BLaER1 (cell line): ENCODE results near the gene BEST3.

Source experiments
- H3K27ac ChIP-seq: shearing (Covaris generic); formaldehyde crosslinking; 2 replicates; pipeline ENCODE4 v1.8.1; 2022
- H3K27me3 ChIP-seq: shearing (Covaris generic); formaldehyde crosslinking; 2 replicates; pipeline ENCODE4 v1.8.1; 2022
- H3K36me3 ChIP-seq: shearing (Covaris generic); formaldehyde crosslinking; 2 replicates; pipeline ENCODE4 v1.8.1; 2022
- H3K4me1 ChIP-seq: shearing (Covaris generic); formaldehyde crosslinking; 2 replicates; pipeline ENCODE4 v1.8.1; 2022
- H3K4me2 ChIP-seq: shearing (Covaris generic); formaldehyde crosslinking; 2 replicates; pipeline ENCODE4 v1.8.1; 2022
- H3K4me3 ChIP-seq: shearing (Covaris generic); formaldehyde crosslinking; 2 replicates; pipeline ENCODE4 v1.8.1; 2022
- H3K9ac ChIP-seq: shearing (Covaris generic); formaldehyde crosslinking; 2 replicates; pipeline ENCODE4 v1.8.1; 2022
- H3K9me3 ChIP-seq: shearing (Covaris generic); formaldehyde crosslinking; 2 replicates; pipeline ENCODE4 v1.8.1; 2022
- H4K20me1 ChIP-seq: shearing (Covaris generic); formaldehyde crosslinking; 2 replicates; pipeline ENCODE4 v1.8.1; 2022
- Cebpa-rat ChIP-seq: shearing (Covaris generic); IDR thresholded peaks from 2 replicates; pipeline ENCODE4 v1.8.1; 2022

Gene BEST3

DNA sequence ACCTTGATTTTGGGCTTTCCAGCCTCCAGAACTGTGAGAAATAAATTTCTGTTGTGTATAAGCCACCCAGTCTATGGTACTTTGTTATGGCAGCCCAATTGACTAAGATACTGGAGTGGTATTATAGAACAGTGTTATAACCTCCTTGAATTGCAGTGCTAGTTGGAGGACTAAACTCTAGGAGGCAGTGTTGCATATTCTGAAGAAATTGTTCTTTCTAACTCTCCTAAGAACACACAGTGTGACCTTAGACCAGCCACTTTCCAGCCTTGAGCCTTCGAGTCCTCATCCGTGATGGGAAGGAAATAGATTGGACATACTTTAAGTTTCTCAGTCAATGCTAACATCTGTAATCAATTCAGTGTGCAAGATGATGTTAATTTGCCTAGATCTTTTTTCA, 66.0 kb downstream of the BEST3 start:
- TF ChIP-seq Cebpa-rat, result no peak
- Histone ChIP-seq H4K20me1 (no peaks in the 10 kb centered on the region), H3K4me3 (no peak overlapping the region)

DNA sequence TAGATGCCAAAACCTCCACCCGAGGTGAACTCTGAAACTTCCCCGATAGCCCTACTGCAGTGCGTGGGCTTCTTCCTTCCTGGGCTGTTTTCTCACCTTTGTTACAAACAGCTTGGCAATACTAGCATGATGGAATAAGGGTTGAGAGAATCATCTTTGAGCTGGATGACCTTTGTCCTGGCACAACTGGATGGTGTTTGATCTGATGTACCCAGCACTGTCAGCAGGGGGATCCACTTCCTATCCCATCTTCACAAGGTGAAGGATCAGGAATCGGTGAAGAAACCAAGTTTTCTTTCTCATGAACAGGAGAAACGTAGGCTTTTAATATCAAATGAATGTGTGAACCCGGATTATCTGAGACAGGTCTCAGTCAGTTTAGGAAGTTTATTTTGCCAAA, 68.9 kb downstream of the BEST3 start:
- Histone ChIP-seq H3K4me1 (no peaks in the 10 kb centered on the region), H3K36me3 (no peaks in the 10 kb centered on the region), H3K4me3 (no peak overlapping the region), H3K9ac (no peak overlapping the region), H3K27me3 (no peaks in the 10 kb centered on the region), H3K27ac (no peak overlapping the region), H4K20me1 (no peaks in the 10 kb centered on the region), H3K4me2 (no peak overlapping the region), H3K9me3 (peaks cover 4% of the 10 kb centered on the region; the same call in 1 of the 2 replicates)
- TF ChIP-seq Cebpa-rat, result no peak

More for the DNA sequence above, 66.0 kb downstream of the BEST3 start:
- Histone ChIP-seq H3K9me3 (peaks cover 4% of the 10 kb centered on the region; the same call in 1 of the 2 replicates), H3K36me3 (no peaks in the 10 kb centered on the region), H3K9ac (no peak overlapping the region), H3K27me3 (no peaks in the 10 kb centered on the region), H3K4me1 (no peaks in the 10 kb centered on the region), H3K27ac (no peak overlapping the region), H3K4me2 (no peak overlapping the region)

DNA sequence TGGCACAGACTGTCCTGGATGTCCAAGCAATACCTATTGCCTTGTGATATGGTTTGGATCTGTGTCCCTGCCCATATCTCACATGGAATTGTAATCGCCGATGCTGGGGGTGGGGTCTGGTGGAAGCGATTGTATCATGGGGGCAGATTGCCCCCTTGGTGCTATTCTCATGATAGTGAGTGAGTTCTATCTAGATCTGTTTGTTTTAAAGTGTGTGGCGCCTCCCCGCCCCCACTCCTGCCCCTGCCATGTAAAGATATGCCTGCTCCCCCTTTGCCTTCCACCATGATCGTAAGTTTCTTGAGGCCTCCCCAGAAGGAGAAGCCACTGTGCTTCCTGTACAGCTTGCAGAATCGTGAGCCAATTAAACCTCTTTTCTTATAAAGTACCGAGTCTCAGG, 71.6 kb downstream of the BEST3 start:
- no peaks in the 10 kb centered on the region for H3K4me1 ChIP-seq
- no peak overlapping the region for H3K4me3 ChIP-seq
- H3K27me3 ChIP-seq, result no peaks in the 10 kb centered on the region
- no peak overlapping the region for H3K4me2 ChIP-seq
- peaks cover under 1% of the 10 kb centered on the region; the same call in 1 of the 2 replicates for H3K9me3 ChIP-seq
- no peak overlapping the region for H3K27ac ChIP-seq
- no peak overlapping the region for H3K9ac ChIP-seq
- TF ChIP-seq Cebpa-rat, result no peak
- no peaks in the 10 kb centered on the region for H4K20me1 ChIP-seq
- no peaks in the 10 kb centered on the region for H3K36me3 ChIP-seq

DNA sequence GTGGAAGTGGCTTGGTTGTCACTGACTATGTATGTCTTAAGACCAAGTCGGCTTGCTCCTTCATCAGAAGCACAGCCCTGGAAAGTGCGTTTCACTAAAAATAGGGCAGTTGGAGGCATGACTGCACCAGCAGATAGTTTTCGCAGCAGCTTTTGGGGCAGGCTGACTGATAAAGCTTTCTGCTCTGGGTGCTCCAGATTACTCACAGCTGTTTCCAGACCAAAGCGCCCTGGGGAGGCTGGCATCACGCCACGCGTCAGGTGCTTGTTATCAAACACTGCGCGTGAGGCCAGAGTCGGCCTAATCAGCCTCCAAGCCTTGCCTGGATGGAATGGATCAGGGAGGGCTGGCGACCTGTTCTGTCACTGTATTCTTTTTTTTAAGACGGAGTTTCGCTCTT, 75.1 kb downstream of the BEST3 start:
- H3K27me3 ChIP-seq, result no peaks in the 10 kb centered on the region
- H3K9ac ChIP-seq, result no peak overlapping the region
- no peak overlapping the region for H3K27ac ChIP-seq
- no peaks in the 10 kb centered on the region for H3K9me3 ChIP-seq
- H3K4me3 ChIP-seq, result no peak overlapping the region
- H3K4me1 ChIP-seq, result no peaks in the 10 kb centered on the region
- no peak overlapping the region for H3K4me2 ChIP-seq
- no peaks in the 10 kb centered on the region for H3K36me3 ChIP-seq
- no peak for TF ChIP-seq Cebpa-rat
- no peaks in the 10 kb centered on the region for H4K20me1 ChIP-seq

DNA sequence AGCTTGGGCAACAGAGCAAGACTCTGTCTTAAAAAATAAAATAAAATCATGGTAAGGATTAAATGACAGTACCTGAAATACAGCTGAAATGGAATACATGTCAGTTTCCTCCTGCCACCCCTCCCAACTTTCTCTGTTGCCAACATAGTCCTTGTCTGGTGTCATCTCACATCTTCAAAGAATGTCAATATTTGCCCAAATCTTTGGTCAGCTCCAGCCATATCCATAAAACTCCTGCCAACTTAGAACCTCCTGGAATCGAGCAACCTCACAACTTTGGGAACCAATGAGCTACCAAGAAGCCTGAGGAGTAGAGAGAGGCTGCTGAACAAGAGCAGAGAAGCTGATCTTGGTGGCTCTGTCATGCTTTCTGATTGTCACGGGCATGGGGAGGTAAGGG, 77.6 kb downstream of the BEST3 start:
- no peaks in the 10 kb centered on the region for H4K20me1 ChIP-seq
- H3K4me3 ChIP-seq, result no peak overlapping the region
- no peaks in the 10 kb centered on the region for H3K36me3 ChIP-seq
- no peaks in the 10 kb centered on the region for H3K27me3 ChIP-seq
- no peaks in the 10 kb centered on the region for H3K9me3 ChIP-seq
- no peaks in the 10 kb centered on the region for H3K4me1 ChIP-seq
- H3K9ac ChIP-seq, result no peak overlapping the region
- no peak overlapping the region for H3K4me2 ChIP-seq
- no peak for TF ChIP-seq Cebpa-rat
- H3K27ac ChIP-seq, result no peak overlapping the region

DNA sequence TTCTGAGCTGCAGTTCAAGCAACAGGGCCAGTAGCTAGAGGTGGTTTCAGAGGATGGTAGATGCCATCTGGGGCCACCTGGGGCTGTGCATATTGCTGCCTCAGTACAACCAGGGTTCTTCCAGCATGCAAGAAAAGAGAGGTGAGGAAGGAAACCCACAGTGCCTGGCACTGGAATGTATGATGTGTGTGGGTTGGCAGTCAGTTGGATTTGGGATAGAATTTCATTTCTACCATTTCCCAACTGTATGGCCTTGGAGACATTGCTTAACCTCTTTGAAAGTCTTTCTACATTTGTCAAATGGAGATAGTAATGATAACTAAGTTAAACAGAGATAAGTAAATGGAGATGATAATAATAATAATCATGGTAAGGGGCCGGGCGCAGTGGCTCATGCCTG, 78.2 kb downstream of the BEST3 start:
- H3K9me3 ChIP-seq, result no peaks in the 10 kb centered on the region
- H3K4me2 ChIP-seq, result no peak overlapping the region
- H3K36me3 ChIP-seq, result no peaks in the 10 kb centered on the region
- no peak for TF ChIP-seq Cebpa-rat
- H3K27ac ChIP-seq, result no peak overlapping the region
- H4K20me1 ChIP-seq, result no peaks in the 10 kb centered on the region
- H3K4me3 ChIP-seq, result no peak overlapping the region
- 0 out of 2 replicates have a peak, but pooled peaks cover 3% of the 10 kb centered on the region for H3K4me1 ChIP-seq
- no peak overlapping the region for H3K9ac ChIP-seq
- H3K27me3 ChIP-seq, result no peaks in the 10 kb centered on the region

DNA sequence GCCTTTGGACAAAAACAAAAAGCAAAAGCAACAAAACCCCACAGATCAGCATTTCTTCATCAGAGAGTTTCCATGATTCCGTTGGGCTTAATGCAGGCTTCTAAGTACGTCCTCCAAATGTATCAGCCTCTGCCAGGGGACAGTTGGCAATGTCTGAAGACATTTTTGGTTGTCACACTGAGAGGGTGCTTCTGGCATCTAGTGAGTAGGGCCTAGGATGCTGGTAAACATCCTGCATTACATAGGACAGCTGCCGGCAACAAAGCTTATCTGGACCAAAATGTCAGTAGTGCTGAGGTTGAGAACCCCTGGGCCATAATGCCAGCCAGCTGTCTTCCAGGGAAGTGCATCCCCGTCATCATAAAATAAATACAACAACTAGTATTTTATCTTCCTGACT, 79.0 kb downstream of the BEST3 start:
- no peak overlapping the region for H3K9ac ChIP-seq
- H3K4me2 ChIP-seq, result no peak overlapping the region
- H3K27ac ChIP-seq, result no peak overlapping the region
- H3K4me1 ChIP-seq, result 0 out of 2 replicates have a peak, but pooled peaks cover 5% of the 10 kb centered on the region
- no peaks in the 10 kb centered on the region for H3K27me3 ChIP-seq
- H3K9me3 ChIP-seq, result no peaks in the 10 kb centered on the region
- TF ChIP-seq Cebpa-rat, result no peak
- H4K20me1 ChIP-seq, result no peaks in the 10 kb centered on the region
- no peaks in the 10 kb centered on the region for H3K36me3 ChIP-seq
- H3K4me3 ChIP-seq, result no peak overlapping the region

DNA sequence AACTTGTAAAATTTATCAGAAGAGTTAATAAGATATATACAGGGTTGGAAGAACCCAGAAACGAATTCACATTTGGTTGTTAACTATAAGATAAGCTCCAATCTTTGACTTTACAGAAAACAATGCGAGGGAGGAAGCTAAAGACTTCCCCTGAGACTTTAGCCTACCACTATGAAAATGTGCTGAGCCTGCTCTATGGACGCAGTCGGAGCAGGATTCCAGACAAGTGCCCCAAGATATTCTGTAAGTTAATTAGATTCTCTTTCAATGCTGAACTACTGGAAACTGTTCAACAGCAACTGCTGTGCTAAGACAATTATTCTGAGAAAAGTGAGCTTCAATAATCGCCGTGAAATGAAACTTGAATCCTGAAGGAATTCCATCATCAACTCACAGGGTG, 80.1 kb downstream of the BEST3 start:
- Histone ChIP-seq H3K4me3 (no peak overlapping the region), H3K4me2 (no peak overlapping the region), H3K9ac (no peak overlapping the region), H3K27me3 (no peaks in the 10 kb centered on the region), H3K9me3 (no peaks in the 10 kb centered on the region), H4K20me1 (no peaks in the 10 kb centered on the region), H3K36me3 (no peaks in the 10 kb centered on the region), H3K4me1 (0 out of 2 replicates have a peak, but pooled peaks cover 5% of the 10 kb centered on the region), H3K27ac (no peak overlapping the region)
- TF ChIP-seq Cebpa-rat, result no peak

DNA sequence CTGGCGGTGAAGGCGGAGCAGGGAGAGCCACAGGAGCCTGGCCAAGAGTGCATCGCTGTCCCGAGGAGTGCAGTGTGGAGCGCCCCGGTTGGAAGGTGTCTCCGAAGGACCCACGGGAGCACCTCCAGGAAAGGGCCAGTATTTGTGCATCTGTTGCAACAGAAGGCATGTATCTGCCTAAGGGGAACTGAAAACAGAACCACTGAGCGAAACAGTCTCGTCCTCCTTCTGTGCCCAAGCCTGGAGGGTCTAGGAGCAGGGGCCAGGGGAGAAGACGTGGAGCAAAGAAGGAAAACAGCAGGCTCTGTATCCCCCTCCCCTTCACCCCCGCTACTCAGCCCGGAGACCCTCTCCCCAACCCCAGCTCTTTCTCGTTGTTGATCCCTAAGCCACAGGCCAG, 83.1 kb downstream of the BEST3 start:
- Histone ChIP-seq H3K27me3 (no peaks in the 10 kb centered on the region), H3K27ac (no peak overlapping the region), H3K9me3 (no peaks in the 10 kb centered on the region), H3K4me1 (0 out of 2 replicates have a peak, but pooled peaks cover 5% of the 10 kb centered on the region), H3K4me2 (no peak overlapping the region), H4K20me1 (no peaks in the 10 kb centered on the region), H3K4me3 (no peak overlapping the region), H3K36me3 (no peaks in the 10 kb centered on the region), H3K9ac (no peak overlapping the region)
- no peak for TF ChIP-seq Cebpa-rat

DNA sequence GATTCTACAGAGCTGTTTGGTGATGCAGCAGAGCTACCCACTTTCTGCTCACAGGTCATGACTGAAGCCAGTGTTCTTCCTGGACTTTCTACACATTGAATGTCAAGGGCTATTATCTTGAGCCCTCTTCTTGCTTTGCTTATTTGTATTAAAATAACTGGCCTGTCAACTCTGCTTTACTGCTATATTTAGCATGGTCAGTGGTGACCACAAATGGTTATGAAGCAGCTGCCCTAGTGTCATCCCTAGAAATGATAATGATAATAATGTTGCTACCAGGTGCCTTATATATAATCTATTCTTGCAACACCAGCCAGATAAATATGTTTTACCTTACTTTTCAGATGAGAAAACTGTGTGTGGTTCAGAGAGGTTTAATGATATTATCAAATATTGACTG, 85.8 kb downstream of the BEST3 start:
- no peak overlapping the region for H3K4me3 ChIP-seq
- H3K27me3 ChIP-seq, result no peaks in the 10 kb centered on the region
- no peak overlapping the region for H3K9ac ChIP-seq
- H3K27ac ChIP-seq, result no peak overlapping the region
- no peaks in the 10 kb centered on the region for H3K9me3 ChIP-seq
- H3K36me3 ChIP-seq, result no peaks in the 10 kb centered on the region
- H4K20me1 ChIP-seq, result no peaks in the 10 kb centered on the region
- H3K4me1 ChIP-seq, result 0 out of 2 replicates have a peak, but pooled peaks cover 5% of the 10 kb centered on the region
- no peak overlapping the region for H3K4me2 ChIP-seq
- TF ChIP-seq Cebpa-rat, result no peak

DNA sequence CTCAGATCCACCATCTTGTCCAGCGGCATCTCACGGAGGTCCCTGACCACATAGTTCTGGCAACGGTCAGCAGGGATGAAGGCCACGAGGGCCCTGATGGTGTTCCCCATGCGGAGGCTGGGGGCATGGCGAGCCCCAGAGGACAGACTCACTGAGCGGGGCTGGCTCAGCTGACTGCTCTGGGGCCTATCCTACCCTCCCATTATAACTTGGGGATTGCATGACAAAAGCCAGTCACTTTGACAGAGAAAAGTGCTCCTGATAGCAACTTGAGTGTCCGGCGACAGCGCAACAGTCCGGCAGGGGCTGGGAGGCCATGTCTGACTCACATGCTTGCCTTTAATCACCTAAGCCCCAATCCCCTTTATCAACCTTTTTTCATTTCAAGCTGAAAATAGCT, 88.4 kb downstream of the BEST3 start, which contains the start of gene LRRC10:
TSS of gene LRRC10 (minus strand) at position 179 of the 400 bp plus-strand sequence. CDS start at position 110, 69 bp downstream.
- TF ChIP-seq Cebpa-rat, result no peak
- Histone ChIP-seq H4K20me1 (no peaks in the 10 kb centered on the region), H3K4me1 (no peaks in the 10 kb centered on the region), H3K4me2 (no peak within 1 kb of the TSS), H3K36me3 (no peaks in the 10 kb centered on the region), H3K9me3 (no peaks in the 10 kb centered on the region), H3K4me3 (no peak within 1 kb of the TSS), H3K27me3 (no peaks in the 10 kb centered on the region), H3K27ac (no peak within 1 kb of the TSS), H3K9ac (no peak within 1 kb of the TSS)
